Fibroblast of pulmonary artery (primary cell): ENCODE measurements around the gene GOT2.
"Not testable (repeated sequence)": the region's sequence is repeated elsewhere in the genome, so short reads cannot be mapped to it uniquely, and the experiment has no call there.

Source experiments
- DNase-seq: peaks from one replicate; pipeline ENCODE4 v3.0.0-alpha.2; 2010; ENCODE audit warnings: low read depth
- H3K4me3 ChIP-seq: replicated peaks from 2 replicates; pipeline ENCODE4 v1.5.1; 2011; ENCODE audit warnings: low read depth, mild to moderate bottlenecking, control low read depth, low read length, moderate library complexity
- TF ChIP-seq, protein P1 (sequence below): IDR thresholded peaks from 2 replicates; pipeline ENCODE4 v1.5.1; 2011; ENCODE audit warnings: mild to moderate bottlenecking, control low read depth, low read length, inconsistent platforms; ENCODE audit errors: missing control alignments

GOT2 gene

GRCh38 chr16:58670946-58671583, 63.1 kb downstream of the GOT2 start:
- no peak for DNase-seq
- H3K4me3 ChIP-seq = no peak overlapping the region
- TF ChIP-seq, protein P1, sequence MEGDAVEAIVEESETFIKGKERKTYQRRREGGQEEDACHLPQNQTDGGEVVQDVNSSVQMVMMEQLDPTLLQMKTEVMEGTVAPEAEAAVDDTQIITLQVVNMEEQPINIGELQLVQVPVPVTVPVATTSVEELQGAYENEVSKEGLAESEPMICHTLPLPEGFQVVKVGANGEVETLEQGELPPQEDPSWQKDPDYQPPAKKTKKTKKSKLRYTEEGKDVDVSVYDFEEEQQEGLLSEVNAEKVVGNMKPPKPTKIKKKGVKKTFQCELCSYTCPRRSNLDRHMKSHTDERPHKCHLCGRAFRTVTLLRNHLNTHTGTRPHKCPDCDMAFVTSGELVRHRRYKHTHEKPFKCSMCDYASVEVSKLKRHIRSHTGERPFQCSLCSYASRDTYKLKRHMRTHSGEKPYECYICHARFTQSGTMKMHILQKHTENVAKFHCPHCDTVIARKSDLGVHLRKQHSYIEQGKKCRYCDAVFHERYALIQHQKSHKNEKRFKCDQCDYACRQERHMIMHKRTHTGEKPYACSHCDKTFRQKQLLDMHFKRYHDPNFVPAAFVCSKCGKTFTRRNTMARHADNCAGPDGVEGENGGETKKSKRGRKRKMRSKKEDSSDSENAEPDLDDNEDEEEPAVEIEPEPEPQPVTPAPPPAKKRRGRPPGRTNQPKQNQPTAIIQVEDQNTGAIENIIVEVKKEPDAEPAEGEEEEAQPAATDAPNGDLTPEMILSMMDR = no peak

DNA sequence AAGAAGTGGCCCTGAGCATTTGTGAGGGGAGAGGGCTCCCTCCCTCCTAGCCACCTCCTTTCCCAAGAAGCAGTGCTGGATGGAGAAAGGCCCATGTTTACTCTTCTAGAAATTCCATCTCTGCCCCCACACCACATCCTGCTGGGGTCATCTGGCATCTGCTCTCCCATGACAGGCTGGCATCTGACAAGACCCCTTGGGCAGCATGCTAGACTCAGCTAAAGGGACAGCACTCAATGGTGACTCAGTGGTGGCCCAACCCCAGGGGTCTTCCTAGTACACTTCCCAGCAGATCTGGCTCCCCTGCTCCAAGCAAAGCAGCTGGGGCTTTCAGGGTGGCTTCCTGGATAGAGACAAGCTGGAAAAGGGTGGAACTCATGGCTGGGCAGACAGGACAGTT, 63.9 kb downstream of the GOT2 start:
- DNase-seq = no peak
- TF ChIP-seq, protein P1 = no peak
- H3K4me3 ChIP-seq = no peak overlapping the region

GRCh38 chr16:58665200-58665599, 68.9 kb downstream of the GOT2 start:
- H3K4me3 ChIP-seq = no peak overlapping the region
- TF ChIP-seq, protein P1 = no peak
- no peak for DNase-seq

- H3K4me3 ChIP-seq = no peak overlapping the region
- peak; percentile 89 for DNase-seq
- TF ChIP-seq, protein P1 = peak; percentile 76
Observed at GRCh38 chr16:58661199-58661830, 72.8 kb downstream of the GOT2 start.

DNA sequence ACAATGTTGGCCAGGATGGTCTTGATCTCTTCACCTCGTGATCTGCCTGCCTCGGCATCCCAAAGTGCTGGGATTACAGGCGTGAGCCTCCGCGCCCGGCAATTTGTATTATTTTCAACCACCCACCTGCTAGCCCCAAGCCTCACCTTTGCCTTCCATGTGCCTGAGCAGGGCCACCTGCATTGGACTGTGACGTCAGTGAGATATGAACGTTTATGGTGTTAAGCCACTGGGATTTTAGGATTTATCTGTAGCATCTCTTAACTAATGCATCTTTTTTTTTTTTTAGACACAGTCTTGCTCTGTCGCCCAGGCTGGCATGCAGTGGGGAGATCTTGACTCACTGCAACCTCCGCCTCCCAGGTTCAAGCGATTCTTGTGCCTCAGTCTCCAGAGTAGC, 74.2 kb downstream of the GOT2 start:
- DNase-seq, H3K4me3 ChIP-seq: not testable (repeated sequence)

- DNase-seq = no peak
- H3K4me3 ChIP-seq = no peak overlapping the region
- TF ChIP-seq, protein P1 = no peak
Observed at GRCh38 chr16:58658796-58659211, 75.3 kb downstream of the GOT2 start.
